Brain microvascular endothelial cell (primary cell): Measurements from ENCODE around the gene FAHD1.

Source experiments
- DNase-seq: peaks from one replicate; pipeline ENCODE4 v3.0.0-alpha.2; 2020
- H3K27ac ChIP-seq: fragments of 250-450 bp; sonication (Bioruptor Pico); 2 replicates; pipeline ENCODE4 v1.5.1; 2020; ENCODE audit warnings: mild to moderate bottlenecking, moderate library complexity
- H3K27me3 ChIP-seq: fragments of 250-450 bp; sonication (Bioruptor Pico); replicated peaks from 2 replicates; pipeline ENCODE4 v1.5.1; 2020; ENCODE audit warnings: mild to moderate bottlenecking
- H3K36me3 ChIP-seq: fragments of 250-450 bp; sonication (Bioruptor Pico); replicated peaks from 2 replicates; pipeline ENCODE4 v1.5.1; 2020; ENCODE audit warnings: mild to moderate bottlenecking
- H3K4me3 ChIP-seq: 2 replicates; pipeline ENCODE4 v1.5.1; 2011; ENCODE audit warnings: low read depth, mild to moderate bottlenecking, control low read depth, low read length, moderate library complexity
- in situ Hi-C: cut with HindIII; loops from 2 replicates; pipeline ENCODE4 v1.10.0; 2017; ENCODE audit warnings: low sequenced_read_pairs, low pct_ligation_motif_present
- TF ChIP-seq, protein P1 (sequence below): IDR thresholded peaks from 2 replicates; pipeline ENCODE4 v1.5.1; 2011; ENCODE audit warnings: low read depth, mild to moderate bottlenecking, moderate library complexity, low read length, control low read depth, inconsistent platforms; ENCODE audit errors: missing control alignments

The FAHD1 gene

GRCh38 chr16:1828645-1829410 is 1.8 kb downstream of the FAHD1 start:
- Histone ChIP-seq H3K36me3 (peaks cover 4% of the 10 kb centered on the region), H3K27ac (no peak overlapping the region), H3K27me3 (no peaks in the 10 kb centered on the region), H3K4me3 (no peak overlapping the region)
- DNase-seq, result no peak
- in situ Hi-C loops, result no loop called here
- TF ChIP-seq, protein P1, sequence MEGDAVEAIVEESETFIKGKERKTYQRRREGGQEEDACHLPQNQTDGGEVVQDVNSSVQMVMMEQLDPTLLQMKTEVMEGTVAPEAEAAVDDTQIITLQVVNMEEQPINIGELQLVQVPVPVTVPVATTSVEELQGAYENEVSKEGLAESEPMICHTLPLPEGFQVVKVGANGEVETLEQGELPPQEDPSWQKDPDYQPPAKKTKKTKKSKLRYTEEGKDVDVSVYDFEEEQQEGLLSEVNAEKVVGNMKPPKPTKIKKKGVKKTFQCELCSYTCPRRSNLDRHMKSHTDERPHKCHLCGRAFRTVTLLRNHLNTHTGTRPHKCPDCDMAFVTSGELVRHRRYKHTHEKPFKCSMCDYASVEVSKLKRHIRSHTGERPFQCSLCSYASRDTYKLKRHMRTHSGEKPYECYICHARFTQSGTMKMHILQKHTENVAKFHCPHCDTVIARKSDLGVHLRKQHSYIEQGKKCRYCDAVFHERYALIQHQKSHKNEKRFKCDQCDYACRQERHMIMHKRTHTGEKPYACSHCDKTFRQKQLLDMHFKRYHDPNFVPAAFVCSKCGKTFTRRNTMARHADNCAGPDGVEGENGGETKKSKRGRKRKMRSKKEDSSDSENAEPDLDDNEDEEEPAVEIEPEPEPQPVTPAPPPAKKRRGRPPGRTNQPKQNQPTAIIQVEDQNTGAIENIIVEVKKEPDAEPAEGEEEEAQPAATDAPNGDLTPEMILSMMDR, result no peak

DNA sequence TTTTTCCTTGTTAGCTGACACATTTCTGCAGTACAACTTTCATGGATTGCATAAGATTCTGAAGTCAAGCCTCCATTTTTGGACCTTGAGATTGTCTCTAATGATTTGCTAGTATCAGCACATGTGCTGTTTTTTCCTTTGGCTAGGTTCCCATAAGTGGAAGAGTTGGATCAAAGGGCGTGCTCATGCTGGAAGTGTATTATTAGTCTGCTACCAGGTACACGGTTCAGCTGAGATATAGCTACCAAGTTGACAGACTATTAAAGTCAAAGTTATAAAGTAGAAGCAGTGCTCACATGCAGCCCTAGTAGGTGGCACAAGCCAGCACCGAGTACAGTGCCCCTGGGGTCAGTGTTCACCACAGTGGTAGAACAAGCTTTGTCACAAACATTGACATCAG is 3.2 kb downstream of the FAHD1 start:
- no peak for DNase-seq
- H3K4me3 ChIP-seq, result no peak overlapping the region
- no peak overlapping the region for H3K27ac ChIP-seq
- H3K27me3 ChIP-seq, result no peaks in the 10 kb centered on the region
- TF ChIP-seq, protein P1, result no peak
- H3K36me3 ChIP-seq, result peaks cover 4% of the 10 kb centered on the region
- in situ Hi-C loops, result no loop called here

- TF ChIP-seq, protein P1, result no peak
- no peaks in the 10 kb centered on the region for H3K27me3 ChIP-seq
- H3K27ac ChIP-seq, result no peak overlapping the region
- no peak for DNase-seq
- H3K36me3 ChIP-seq, result peaks cover 4% of the 10 kb centered on the region
- no peak overlapping the region for H3K4me3 ChIP-seq
- in situ Hi-C loops, result no loop called here
These were observed 4.4 kb downstream of the FAHD1 start for GRCh38 chr16:1831186-1832075.

DNA sequence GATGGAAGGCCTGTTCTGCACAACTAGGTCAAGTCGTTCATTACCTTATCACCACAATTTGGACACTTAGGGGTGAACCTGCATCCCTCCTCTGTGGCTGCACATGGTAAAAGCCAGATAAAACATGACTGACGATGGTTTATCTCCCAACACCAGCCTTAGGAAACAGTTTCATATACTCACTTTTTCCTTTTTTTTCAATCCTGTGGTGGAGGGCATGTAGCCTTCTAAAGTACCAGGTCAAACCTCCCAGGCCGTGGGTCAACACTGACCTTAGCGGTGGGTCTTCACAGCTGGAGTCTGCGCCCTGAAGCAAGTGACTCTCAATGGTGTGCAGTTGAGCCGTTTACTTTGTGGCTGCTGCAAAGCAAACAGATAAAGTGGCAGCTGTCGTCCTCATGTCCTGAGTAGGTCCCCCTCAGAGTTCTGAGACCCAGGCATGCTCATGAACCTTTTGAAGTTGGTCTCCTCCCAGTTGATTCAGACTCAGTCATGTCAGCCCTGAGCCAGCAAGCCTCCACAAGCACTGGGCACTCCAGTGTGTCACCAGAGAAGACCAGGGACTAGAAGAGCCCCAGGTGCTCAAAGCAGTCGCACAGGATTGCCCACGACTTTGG is 5.9 kb downstream of the FAHD1 start:
- Histone ChIP-seq H3K27ac (no peak overlapping the region), H3K4me3 (no peak overlapping the region), H3K36me3 (peaks cover 4% of the 10 kb centered on the region), H3K27me3 (no peaks in the 10 kb centered on the region)
- DNase-seq, result no peak
- in situ Hi-C loops, result no loop called here
- TF ChIP-seq, protein P1, result no peak

DNA sequence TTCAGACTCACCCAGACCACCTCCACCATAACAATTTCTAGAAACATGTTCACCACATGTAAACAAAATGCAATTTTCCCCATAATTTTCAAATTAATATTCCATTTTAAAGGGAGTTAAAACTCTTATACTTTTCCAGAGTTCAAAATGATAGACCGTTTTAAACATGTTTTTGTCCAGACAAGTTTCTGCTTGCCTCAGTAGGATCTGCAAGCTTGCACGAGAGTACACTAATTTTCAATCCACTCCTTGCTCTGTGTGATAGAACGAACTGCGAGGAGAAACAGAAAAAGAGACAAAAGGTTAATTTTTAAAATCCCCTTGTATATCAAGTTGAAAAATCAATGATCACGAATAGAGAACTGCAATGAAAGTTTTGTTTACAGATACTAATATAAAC is 7.1 kb downstream of the FAHD1 start:
- in situ Hi-C loops, result no loop called here
- peaks cover under 1% of the 10 kb centered on the region for H3K36me3 ChIP-seq
- DNase-seq, result no peak
- TF ChIP-seq, protein P1, result no peak
- no peak overlapping the region for H3K4me3 ChIP-seq
- no peak overlapping the region for H3K27ac ChIP-seq
- H3K27me3 ChIP-seq, result no peaks in the 10 kb centered on the region
